Measurements from ENCODE around the gene SDHAF2.
"Not testable (repeated sequence)": the region's sequence is repeated elsewhere in the genome, so short reads cannot be mapped to it uniquely, and the experiment has no call there.

SDHAF2 gene

DNA sequence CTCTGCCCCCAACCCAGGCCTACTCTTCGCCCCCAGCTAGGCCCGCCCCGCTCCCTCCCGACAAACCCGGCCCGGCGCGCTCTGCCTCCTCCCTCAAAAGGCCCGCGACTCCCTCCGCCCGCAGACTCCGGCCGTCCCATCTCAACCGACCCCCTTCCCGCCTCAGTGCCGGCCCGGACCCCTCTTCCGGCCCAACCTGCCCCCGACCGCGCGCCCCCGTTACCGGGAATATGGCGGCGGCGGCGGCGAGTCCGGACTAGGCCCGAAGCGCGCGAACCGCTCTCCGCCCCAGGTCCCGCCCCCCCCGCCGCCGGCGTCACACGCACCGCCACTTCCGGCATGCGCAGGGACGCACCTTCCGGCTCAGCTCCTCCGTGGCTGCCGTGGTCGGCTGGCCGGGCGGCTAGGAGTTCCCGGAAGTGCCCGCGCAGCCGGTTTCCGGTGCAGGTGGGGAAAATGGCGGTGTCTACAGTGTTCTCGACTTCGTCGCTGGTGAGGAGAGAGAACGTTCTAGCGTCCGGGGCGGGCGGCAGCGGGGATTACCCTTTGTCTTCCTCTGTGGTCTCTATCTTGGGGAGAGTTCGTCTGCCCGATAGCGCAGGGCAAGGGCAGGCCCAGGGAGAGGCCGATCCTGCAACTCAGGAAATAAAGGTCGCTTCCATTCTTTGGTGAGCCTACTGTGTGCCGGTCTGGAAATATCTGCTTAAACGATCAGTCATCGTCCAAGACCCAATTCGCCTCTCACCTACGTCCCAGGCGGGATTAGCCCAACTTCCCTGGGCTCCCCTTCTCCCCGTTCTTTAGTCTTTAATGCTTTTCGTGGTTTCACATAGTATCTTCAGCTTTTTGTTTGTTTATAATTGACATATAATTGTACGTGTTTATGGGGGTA lies at the start of gene SDHAF2, which contains the start of gene CPSF7:
SDHAF2 (plus strand) TSS at position 434 of the 892 bp plus-strand sequence; CDS start at position 457, 23 bp downstream.
CPSF7 (minus strand) TSS at position 285 of the 892 bp plus-strand sequence. CDS start 740 bp downstream, outside the sequence.
- DNase-seq, result peak; percentile 97

DNA sequence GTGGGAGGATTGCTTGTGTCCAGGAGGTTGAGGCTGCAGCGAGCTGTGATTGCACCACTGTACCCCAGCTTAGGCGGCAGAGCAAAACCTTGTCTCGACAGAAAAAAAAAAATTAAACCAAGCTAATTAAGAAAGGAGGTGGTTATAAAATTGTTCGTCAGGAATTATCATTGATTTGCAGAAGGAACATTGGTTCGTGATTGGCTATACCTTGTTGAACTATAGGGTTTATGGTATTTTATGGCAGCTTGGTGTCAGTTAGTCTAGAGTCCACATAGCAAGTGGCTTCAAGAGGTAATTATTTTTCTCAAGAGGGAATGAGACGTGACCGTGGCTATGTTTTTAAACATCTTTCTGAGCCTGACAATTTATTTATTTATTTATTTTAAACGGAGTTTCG lies 49.0 kb upstream of the SDHAF2 start:
- DNase-seq, result no peak

DNA sequence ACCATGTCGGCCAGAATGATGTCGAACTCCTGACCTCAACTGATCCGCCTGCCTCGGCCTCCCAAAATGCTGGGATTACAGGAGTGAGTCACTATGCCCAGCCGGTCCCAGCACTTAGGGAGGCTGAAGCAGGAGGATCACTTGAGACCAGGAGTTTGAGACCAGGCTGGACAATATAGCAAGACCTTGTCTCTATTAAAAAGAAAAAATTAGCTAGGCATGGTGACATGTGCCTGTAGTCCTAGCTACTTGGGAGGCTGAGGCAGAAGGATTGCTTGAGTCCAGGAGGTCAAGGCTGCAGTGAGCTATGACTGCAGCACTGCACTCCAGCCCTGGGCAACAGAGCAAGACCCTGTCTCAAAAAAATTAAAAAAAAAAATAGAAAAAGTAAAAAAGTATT lies 46.1 kb upstream of the SDHAF2 start:
- not testable (repeated sequence) for DNase-seq

DNA sequence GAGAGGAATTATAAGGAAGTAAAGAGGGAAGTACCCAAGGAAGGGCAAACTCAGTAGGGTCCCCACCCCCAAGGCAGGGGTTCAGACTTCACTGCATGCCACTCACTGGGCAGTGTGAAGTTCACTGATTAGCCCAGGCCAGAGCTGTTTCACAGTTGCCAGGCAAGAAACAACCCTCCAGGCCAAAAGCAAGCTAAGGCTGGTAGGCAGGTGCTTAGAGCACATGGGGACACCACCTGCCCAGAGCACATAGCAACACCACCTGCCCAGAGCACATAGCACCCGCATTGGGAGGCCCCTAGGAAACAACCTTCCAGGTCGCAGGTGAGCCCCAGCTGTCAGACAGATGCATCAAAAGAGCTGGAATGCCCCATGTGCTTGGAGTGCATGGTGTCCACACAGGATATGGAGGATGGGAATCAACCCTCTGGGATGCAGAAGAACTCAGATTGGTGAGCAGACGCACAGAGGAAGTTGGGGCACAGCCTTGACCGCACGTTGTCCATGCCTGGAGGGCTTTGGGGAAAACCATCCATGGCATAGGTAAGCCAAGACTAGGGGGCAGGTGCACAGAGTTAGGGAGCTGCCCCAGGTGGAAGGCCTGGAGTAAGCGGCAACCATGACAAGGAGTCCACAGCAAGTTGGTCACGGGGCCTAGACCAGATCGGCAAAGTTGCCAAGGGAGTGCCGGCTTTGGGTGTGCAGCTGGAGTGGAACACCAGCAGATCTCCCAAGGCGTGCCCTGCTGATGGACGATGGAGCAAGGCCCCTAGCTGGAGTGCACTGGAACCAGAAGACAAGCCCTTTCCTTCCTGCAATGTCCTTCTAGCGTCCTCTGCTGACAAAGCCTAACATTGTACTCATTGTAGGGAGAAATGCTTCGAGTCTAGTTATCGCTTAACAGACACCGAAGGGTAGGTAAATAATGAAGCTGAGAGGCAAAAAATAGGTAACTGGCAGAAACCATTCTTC lies 45.4 kb upstream of the SDHAF2 start:
- no peak for DNase-seq

DNA sequence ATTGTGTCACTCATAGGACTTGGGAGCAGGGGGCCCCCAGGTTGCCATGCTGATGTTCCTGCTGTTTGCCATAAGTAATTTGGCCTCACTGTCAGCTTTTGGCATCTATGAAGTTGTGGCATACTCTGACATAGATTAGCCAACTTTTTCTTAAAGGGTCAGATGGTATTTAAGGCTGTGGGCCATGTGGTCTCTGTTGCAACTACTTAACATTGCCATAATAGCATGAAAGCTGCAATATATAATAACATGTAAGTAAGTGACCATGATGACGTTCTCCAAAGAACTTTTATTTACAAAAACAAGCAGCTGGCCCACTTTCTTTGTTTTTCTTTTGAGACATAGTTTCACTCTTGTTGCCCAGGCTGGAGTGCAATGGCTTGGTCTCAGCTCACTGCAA lies 39.8 kb upstream of the SDHAF2 start:
- DNase-seq, result no peak

- DNase-seq, result peak; percentile 6
Observed at GRCh38 chr11:61392981-61393595, 36.8 kb upstream of the SDHAF2 start.

DNA sequence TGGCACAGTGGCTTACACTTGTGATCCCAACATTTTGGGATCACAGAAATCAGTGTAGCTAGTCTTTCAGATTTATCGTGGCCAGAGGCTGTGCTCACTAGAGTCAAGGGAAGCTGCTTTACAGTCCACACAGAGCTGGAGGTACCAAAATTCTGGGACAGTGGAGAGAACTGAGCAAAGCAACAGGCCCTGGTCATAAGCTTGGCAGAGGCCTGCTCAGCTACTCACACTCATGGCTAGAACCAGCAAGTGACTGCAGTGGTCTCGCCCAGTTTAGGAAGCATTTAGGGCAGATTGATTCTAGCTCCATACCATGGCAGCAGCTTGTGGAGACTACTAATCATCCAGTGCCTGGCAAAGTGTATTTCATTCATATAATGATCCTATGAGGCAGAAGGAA lies 28.8 kb upstream of the SDHAF2 start:
- DNase-seq, result no peak

GRCh38 chr11:61401573-61401972 lies 28.4 kb upstream of the SDHAF2 start:
- DNase-seq, result no peak

DNA sequence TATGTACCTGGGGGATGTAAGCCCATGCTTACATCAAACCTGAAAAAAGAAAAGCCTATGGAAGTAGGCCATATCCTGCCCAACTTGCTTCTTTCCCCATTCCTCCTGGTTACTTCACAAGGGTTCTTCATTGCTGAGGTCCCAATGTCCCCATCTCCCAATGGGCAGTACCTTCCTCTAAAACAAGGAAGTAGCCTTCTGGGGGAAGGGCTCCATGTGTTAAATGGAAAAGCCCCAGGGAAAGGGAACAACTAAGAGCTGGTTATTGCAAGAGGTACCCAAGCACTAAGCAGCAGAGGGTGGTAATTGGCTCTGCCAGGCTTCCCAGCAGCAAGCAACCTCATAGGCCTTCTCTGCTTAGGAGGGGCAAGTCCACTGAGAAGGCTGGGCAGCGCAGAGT lies 26.3 kb upstream of the SDHAF2 start:
- DNase-seq, result no peak

- no peak for DNase-seq
Observed at GRCh38 chr11:61404103-61404502, 25.8 kb upstream of the SDHAF2 start.

DNA sequence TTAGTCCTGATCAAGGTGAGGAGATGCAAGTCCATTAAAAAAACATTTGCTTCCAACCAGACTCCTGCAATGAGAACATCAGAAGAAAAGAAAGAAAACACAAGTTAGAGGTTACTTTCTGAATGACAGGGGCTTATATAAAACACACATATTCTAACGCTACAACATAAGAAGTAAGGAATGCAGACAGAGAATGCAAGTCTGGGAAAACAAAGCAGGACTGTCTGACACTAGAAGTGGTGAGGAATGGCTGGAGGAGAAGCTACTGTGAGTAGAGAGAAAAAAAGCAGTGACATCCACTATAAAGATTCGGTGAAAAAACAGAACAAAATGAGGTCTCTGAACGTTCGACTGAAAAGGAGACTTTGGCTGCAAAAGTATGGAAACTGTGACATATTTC lies 25.3 kb upstream of the SDHAF2 start:
- no peak for DNase-seq

- DNase-seq, result no peak
Observed at GRCh38 chr11:61406067-61406466, 23.9 kb upstream of the SDHAF2 start.

DNA sequence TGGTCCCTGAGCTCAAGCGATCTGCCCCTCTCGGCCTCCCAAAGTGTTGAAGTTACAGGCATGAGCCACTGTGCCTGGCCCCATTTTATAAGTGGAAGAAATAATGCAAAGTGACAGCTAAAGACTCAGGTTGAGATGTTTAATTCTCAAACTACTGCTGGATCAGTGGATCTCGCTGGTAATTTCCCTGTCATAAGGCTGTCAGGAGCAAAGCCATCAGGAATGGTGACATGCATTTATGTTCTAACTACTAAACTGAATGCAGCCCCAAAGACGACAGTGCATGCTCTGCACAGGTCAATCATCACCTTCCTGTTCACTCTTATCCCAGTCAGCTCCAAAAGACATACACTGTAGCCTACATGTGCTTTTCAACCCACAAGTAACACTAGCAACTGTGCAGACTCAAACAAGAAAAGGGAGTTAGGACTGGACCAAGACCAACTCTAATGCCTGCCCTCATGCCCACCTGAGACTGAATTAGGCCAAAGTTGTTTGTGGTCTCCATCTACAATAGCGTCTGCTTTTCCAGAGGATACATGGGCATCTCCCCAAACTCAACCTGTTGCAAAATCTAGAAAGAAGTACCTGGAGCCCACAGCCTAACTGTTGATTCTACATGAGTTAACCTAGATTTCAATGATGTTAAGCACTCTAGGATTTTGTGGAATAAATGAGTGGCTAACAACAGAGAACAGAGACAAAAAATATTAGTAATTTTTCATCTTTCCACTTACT lies 22.8 kb upstream of the SDHAF2 start:
- DNase-seq, result no peak

- DNase-seq, result no peak
Observed at GRCh38 chr11:61411589-61411988, 18.3 kb upstream of the SDHAF2 start.

DNA sequence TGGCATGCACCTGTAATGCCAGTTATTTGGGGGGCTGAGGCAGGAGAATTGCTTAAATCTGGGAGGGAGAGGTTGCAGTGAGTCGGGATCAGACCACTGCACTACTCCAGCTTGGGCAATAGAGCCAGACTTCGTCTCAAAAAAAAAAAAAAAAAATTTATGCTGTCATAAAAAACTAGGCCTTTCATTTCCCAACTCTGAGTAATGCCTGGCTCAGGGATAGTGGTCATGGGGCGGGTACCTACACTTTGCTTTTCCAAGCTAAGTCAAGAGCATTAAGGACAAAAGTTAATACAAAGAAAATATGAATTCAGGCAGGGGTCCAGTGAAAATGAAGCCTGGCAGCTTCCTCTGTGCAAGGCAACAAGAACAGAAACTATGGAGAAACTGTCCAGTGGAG lies 16.4 kb upstream of the SDHAF2 start:
- DNase-seq, result no peak

DNA sequence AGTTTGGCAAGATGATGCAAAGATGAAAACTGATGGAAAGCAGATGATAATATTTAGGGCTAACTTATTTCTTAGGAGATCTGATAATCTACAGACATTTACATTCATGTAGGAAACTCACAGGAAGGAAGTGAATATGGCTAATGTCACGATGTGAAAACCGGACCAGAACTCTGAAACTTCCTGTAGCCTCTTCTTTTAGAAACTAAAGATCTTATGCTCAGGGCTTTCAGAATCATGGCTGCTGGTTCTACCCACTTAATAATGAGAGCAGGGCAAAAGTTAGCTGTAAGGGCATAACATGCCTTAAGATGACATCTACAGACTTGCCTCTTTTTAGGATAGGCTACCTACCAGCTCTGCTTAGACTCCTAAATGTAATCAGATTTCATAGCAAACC lies 15.4 kb upstream of the SDHAF2 start:
- no peak for DNase-seq

GRCh38 chr11:61415381-61415780 lies 14.5 kb upstream of the SDHAF2 start:
- no peak for DNase-seq

DNA sequence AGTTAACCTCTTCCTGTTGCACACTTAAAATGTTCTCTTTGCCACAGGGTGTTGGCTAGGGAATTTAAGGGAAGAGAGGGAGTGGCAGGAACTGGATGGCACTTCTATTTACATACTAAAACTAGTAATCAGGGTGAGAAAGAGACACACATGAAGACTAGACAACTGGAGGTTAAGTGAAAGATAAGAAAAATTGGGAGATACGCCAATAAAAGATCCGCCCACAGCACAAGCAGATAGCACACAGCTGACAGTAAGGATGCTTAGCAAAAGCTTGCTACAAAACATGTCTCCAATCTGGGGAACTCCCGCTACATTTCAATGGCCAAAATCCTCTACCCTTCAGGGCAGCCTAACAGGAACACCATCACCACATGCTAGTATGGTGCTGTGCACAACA lies 13.0 kb upstream of the SDHAF2 start:
- no peak for DNase-seq

DNA sequence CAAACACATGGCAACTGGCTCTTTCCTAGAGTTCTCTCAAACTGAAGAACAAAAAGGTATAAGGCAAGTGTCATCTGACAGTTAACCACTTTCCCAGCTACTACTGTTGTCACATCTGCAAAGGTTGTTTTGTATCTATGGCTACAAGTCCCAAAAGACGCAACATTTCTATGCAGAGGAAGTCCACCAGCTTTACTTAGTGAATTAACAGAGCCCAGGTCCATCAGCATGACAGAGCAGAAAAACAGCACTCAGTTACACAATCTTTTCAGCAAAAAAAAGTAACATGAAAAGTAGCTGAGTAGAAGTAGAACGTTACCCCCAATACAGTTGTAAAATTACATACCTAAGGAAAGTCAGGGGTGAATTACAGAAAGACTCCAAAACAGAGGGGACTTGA lies 12.3 kb upstream of the SDHAF2 start:
- DNase-seq, result no peak

- no peak for DNase-seq
Observed at GRCh38 chr11:61418136-61418535, 11.8 kb upstream of the SDHAF2 start.

DNA sequence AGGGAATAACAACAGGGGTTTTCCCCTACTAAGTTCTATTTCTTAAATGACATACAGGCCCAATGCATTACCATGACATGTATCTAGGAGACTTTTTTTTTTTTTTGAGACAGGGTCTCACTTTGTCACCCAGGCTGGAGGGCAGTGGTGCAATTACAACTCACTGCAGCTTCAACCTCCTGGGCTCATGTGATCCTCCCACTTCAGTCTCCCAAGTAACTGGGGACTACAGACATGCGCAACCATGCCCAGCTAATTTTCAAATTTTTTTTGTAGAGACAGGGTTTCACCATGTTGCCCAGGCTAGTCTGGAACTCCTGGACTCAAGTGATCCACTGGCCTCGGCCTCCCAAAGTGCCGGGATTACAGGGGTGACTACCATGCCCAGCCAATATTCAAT lies 7.7 kb upstream of the SDHAF2 start:
- no peak for DNase-seq

DNA sequence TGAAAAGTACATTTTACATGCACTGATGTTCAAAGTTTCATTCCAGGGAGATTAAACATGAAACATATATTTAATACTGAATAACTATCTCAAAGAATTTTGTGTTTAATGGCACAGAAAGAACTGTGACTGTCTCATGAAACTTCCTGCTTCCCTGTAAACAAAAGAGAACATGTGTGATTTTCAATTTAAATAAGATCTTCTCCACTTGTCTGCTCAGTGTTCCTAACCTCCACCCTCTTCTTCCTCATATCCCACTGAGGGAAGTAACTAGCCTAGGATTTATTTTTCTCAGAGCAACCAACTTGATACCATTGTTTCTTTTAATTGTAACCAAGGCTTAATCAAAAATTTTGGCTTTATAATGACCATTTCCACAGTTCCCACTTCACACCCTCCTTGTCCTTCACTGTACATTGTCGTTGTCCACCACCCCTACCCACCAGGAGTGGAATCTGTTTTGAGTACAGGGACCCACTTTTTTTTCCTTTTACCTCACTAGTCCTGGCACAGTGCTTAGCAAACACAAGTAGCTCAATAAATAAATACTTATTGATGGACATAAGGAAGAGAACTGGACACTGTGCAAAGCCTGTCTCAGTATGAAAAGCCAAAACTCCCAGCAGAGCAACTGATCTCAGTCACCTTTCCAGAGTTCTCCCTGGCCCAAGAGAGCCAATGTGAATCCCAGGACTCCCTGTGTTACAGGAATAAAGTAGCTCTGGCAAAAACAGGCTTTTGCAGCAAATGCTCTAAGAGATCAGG lies 4.4 kb upstream of the SDHAF2 start:
- DNase-seq, result no peak

Data from activated CD4-positive, alpha-beta T cell treated with anti-CD3 and anti-CD28 coated beads, Interleukin-2, amount 50 U/mL, for 1 hour (primary cell).